A673 (cell line): Measurements from ENCODE around the gene SURF6.

Experiments
- CTCF ChIP-seq: fragments of 300-800, 200-600 bp; sonication (generic); conservative IDR thresholded peaks from 2 replicates; pipeline ENCODE4 v1.5.1; 2017; ENCODE audit warnings: low read depth, mild to moderate bottlenecking, antibody characterized with exemption, low read length, moderate library complexity, mixed read lengths
- EZH2 ChIP-seq: fragments of 200-600 bp; sonication (generic); IDR thresholded peaks from 2 replicates; pipeline ENCODE4 v1.6.1; 2017; ENCODE audit warnings: borderline replicate concordance, low read depth, mild to moderate bottlenecking, mixed read lengths, antibody characterized with exemption, low read length; ENCODE audit not compliant: poor library complexity, severe bottlenecking

- no peak for TF ChIP-seq CTCF
- no peak for TF ChIP-seq EZH2
Measured at GRCh38 chr9:133303266-133304157, 32.5 kb downstream of the SURF6 start.
